ENCODE measurements around the gene LNX1.

The LNX1 gene

GRCh38 chr4:53599632-53600031 is 8.3 kb upstream of the LNX1 start:
- DNase-seq (ENCODE audit: low read depth in 3 of 3), result no peak

GRCh38 chr4:53598901-53599300 is 7.6 kb upstream of the LNX1 start:
- no peak for DNase-seq (ENCODE audit: low read depth in 3 of 3)

GRCh38 chr4:53598483-53598882 is 7.2 kb upstream of the LNX1 start:
- DNase-seq (ENCODE audit: low read depth in 3 of 3), result no peak

- no peak for DNase-seq (ENCODE audit: low read depth in 3 of 3)
These were observed 5.6 kb upstream of the LNX1 start for GRCh38 chr4:53596901-53597300.

GRCh38 chr4:53595834-53596233 is 4.5 kb upstream of the LNX1 start:
- no peak for DNase-seq (ENCODE audit: low read depth in 3 of 3)

- no peak for DNase-seq (ENCODE audit: low read depth in 3 of 3)
These were observed 3.9 kb upstream of the LNX1 start for GRCh38 chr4:53595204-53595603.

GRCh38 chr4:53593765-53594164 is 2.5 kb upstream of the LNX1 start:
- no peak for DNase-seq (ENCODE audit: low read depth in 3 of 3)

- no peak for DNase-seq (ENCODE audit: low read depth in 3 of 3)
These were observed 1.6 kb upstream of the LNX1 start for GRCh38 chr4:53592686-53593501.

GRCh38 chr4:53592122-53592521 is 836 bp upstream of the LNX1 start:
- DNase-seq (ENCODE audit: low read depth in 3 of 3), result no peak

GRCh38 chr4:53590187-53590586 is 1.1 kb downstream of the LNX1 start:
- no peak for DNase-seq (ENCODE audit: low read depth in 3 of 3)

- DNase-seq (ENCODE audit: low read depth in 3 of 3), result no peak
These were observed 1.8 kb downstream of the LNX1 start for GRCh38 chr4:53589511-53589910.

GRCh38 chr4:53587135-53587534 is 4.2 kb downstream of the LNX1 start:
- no peak for DNase-seq (ENCODE audit: low read depth in 3 of 3)

- DNase-seq (ENCODE audit: low read depth in 3 of 3), result no peak
These were observed 5.0 kb downstream of the LNX1 start for GRCh38 chr4:53586121-53586816.

GRCh38 chr4:53584658-53585057 is 6.6 kb downstream of the LNX1 start:
- DNase-seq (ENCODE audit: low read depth in 3 of 3), result no peak

GRCh38 chr4:53583513-53583912 is 7.8 kb downstream of the LNX1 start:
- no peak for DNase-seq (ENCODE audit: low read depth in 3 of 3)

GRCh38 chr4:53582194-53582593 is 9.1 kb downstream of the LNX1 start:
- DNase-seq (ENCODE audit: low read depth in 3 of 3), result no peak

GRCh38 chr4:53580274-53580673 is 11.0 kb downstream of the LNX1 start:
- no peak for DNase-seq (ENCODE audit: low read depth in 3 of 3)

GRCh38 chr4:53579826-53580225 is 11.5 kb downstream of the LNX1 start:
- no peak for DNase-seq (ENCODE audit: low read depth in 3 of 3)

- DNase-seq (ENCODE audit: low read depth in 3 of 3), result no peak
These were observed 14.5 kb downstream of the LNX1 start for GRCh38 chr4:53576676-53577372.

- no peak for DNase-seq (ENCODE audit: low read depth in 3 of 3)
These were observed 15.1 kb downstream of the LNX1 start for GRCh38 chr4:53576071-53576617.

- DNase-seq (ENCODE audit: low read depth in 3 of 3), result no peak
These were observed 15.7 kb downstream of the LNX1 start for GRCh38 chr4:53575552-53575951.

- DNase-seq (ENCODE audit: low read depth in 3 of 3), result no peak
These were observed 16.8 kb downstream of the LNX1 start for GRCh38 chr4:53574528-53574927.
